ENCODE results near the gene EPB41L2.

- TF ChIP-seq, protein P1, sequence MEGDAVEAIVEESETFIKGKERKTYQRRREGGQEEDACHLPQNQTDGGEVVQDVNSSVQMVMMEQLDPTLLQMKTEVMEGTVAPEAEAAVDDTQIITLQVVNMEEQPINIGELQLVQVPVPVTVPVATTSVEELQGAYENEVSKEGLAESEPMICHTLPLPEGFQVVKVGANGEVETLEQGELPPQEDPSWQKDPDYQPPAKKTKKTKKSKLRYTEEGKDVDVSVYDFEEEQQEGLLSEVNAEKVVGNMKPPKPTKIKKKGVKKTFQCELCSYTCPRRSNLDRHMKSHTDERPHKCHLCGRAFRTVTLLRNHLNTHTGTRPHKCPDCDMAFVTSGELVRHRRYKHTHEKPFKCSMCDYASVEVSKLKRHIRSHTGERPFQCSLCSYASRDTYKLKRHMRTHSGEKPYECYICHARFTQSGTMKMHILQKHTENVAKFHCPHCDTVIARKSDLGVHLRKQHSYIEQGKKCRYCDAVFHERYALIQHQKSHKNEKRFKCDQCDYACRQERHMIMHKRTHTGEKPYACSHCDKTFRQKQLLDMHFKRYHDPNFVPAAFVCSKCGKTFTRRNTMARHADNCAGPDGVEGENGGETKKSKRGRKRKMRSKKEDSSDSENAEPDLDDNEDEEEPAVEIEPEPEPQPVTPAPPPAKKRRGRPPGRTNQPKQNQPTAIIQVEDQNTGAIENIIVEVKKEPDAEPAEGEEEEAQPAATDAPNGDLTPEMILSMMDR (IDR thresholded peaks at IDR 0.05) = no peak
- TF ChIP-seq POLR2A (IDR thresholded peaks at IDR 0.05) = no peak
These were observed 247.6 kb downstream of the EPB41L2 start for GRCh38 chr6:130815200-130816071.
